Choroid plexus epithelial cell (primary cell): ENCODE measurements around the gene IGDCC3.

Experiments used
- DNase-seq: peaks from one replicate; pipeline ENCODE4 v3.0.0-alpha.2; 2010; ENCODE audit warnings: low read depth
- H3K4me3 ChIP-seq: 2 replicates; pipeline ENCODE4 v1.5.1; 2011; ENCODE audit warnings: low read depth, mild to moderate bottlenecking, control low read depth, low read length, moderate library complexity
- CTCF ChIP-seq: conservative IDR thresholded peaks from 2 replicates; pipeline ENCODE4 v1.5.1; 2011; ENCODE audit warnings: low read depth, mild to moderate bottlenecking, control low read depth, inconsistent platforms, low read length, moderate library complexity

Gene IGDCC3

GRCh38 chr15:65332391-65333147 is 45.2 kb downstream of the IGDCC3 start:
- TF ChIP-seq CTCF, result no peak
- no peak overlapping the region for H3K4me3 ChIP-seq
- no peak for DNase-seq

GRCh38 chr15:65331811-65332210 is 46.0 kb downstream of the IGDCC3 start:
- no peak for TF ChIP-seq CTCF
- H3K4me3 ChIP-seq, result no peak overlapping the region
- DNase-seq, result no peak

GRCh38 chr15:65330934-65331645 is 46.7 kb downstream of the IGDCC3 start:
- DNase-seq, result peak; percentile 11
- no peak overlapping the region for H3K4me3 ChIP-seq
- no peak for TF ChIP-seq CTCF

- H3K4me3 ChIP-seq, result no peak overlapping the region
- TF ChIP-seq CTCF, result no peak
- peak; percentile 23 for DNase-seq
These were observed 47.6 kb downstream of the IGDCC3 start for GRCh38 chr15:65329984-65330735.

- no peak overlapping the region for H3K4me3 ChIP-seq
- TF ChIP-seq CTCF, result no peak
- DNase-seq, result no peak
These were observed 48.4 kb downstream of the IGDCC3 start for GRCh38 chr15:65329288-65329983.

GRCh38 chr15:65328506-65329287 is 49.1 kb downstream of the IGDCC3 start:
- H3K4me3 ChIP-seq, result no peak overlapping the region
- TF ChIP-seq CTCF, result no peak
- no peak for DNase-seq
